Ramos (cell line): ENCODE results near the gene RUNX2.
"Not testable (repeated sequence)": the region's sequence is repeated elsewhere in the genome, so short reads cannot be mapped to it uniquely, and the experiment has no call there.

ENCODE experiments used
- in situ Hi-C: fragments of 300-500 bp; cut with MboI; formaldehyde crosslinking; loops from one replicate; pipeline ENCODE4 v1.14.3; 2022; ENCODE audit warnings: low sequenced_read_pairs; ENCODE audit not compliant: unreplicated experiment

RUNX2 gene

DNA sequence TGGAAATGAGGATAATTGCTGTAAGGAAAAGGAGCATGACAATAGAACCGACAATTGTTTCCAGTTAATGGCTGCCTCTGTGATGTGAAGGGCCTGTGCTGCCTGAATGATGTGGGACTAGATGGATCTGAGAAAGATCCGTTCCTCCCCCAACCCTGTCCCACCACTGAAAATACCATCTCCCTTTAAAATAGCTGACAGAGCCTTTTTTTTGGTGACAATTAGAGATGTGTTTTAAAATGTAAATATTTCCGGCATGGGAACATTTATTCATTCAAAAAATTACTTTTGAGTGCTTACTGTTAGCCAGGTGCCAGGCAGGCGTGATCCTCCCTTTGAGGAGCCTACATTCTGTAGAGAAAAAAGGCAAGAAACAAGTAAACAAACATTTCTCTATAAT lies 122.0 kb downstream of the RUNX2 start:
- in situ Hi-C loops, result no loop called here

DNA sequence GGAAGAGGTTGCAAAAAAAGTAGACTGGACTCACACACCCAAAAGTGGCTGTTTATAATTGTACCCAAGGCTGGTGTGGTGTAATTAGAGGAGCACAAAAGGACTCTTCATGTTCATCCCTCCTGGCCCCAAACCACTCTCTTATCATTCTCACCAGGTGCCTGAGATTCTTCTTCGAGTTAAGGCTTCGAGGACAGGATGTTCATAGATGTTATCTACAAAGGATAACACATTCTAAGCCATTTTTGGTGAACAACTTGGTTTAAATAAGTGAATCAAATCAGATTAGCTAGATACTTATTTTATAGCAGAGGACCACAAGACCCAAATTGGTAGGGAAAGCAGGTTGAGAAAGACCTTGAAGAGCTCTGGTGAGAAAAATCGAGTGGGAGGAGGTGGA lies 122.7 kb downstream of the RUNX2 start:
- in situ Hi-C loops, result no loop called here

DNA sequence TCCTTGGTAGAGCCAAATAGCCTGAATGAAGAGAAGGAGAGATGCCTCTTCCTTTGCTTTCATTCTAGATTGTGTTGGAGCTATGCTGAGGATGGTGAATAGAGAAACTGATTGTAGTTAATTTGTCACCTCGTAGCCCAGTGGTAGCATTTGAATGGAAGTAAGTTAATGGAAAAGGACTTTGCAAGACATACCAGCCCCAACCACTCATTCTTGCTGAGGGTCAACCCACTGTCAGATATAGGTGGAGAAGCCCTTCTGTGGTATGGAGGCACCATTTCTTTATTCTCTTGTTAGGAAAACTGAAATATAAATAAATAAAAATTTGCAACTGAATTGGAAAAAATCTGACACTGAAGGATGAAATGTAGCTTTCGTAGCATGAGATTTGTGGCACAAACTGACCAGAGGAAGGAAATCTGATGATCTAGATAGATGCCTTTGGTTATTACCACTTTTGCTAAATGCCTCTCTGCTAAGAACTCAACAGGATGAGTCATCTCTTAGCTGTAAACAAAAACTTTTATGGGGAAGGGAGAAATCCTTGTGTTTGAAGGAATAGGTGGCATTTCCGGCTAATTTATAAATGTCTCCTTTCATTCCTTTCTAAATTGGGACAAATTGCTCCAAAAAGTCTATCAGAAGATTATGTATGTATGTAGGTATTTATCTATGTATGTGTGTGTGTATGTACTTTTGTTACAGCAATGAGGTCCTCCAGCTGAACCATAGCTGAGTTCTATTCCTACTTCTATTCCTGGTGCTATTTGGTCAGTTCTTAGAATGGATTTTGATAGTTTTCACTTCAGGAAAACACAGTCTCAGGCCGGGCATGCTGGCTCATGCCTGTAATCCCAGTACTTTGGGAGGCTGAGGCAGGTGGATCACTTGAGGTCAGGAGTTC lies 126.1 kb downstream of the RUNX2 start:
- in situ Hi-C loops, result no loop called here

DNA sequence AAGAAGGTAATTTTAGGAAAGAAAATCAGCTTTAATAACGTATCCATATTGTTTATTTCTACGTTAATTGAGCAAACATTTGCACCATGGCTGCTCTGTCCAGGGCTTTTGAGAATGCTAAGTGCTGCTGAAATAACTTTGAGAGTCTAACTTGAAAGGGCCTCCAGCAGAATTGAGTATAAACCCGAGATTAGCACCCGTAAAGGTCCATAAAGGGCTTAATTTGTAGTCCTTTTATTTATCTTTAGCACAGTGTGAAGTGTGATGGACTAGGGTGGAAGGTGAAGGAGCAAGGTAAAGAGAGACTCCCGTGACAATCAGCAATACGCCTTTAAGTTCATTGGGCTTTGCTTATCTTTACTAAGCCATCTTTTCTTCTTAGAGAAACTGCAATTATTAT lies 127.3 kb downstream of the RUNX2 start:
- in situ Hi-C loops, result no loop called here

DNA sequence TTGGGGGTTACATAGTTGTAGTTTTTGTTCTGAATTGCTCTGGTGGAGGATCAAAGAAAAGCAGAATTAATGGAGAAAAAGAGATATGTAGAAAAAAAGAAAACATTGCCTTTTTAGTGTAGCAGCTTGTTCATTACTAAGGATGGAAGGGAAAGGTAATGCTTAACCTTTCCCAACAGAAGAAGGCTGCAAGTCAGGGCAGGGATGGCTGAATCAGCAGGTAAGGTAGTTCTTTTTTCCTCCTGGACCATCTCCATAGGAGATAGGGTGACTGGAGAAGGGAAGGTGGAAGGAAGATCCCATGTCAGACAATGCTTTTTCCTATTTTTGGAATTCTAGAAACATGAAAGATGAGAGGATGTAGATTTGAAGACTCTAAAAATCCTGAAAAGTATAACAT lies 129.0 kb downstream of the RUNX2 start:
- in situ Hi-C loops, result no loop called here

DNA sequence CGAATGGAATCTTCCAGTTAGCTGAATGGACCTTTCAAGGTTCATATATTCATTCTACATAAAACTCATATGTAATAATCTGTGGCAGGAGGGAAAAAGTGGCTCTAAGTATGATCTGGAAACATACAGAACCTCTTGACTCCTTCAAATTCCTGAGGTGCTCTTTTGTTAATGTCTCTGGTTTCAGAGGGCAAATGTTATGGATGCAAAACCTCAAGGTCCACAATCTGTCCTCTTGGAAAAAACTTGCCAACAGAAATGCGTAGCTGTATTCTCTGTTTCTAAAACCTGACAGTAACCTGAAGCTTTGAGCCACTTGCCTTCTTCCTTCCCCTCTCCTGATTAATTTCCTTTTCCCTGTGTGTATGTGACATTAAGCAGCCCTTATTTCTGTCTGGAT lies 130.5 kb downstream of the RUNX2 start:
- in situ Hi-C loops, result no loop called here

DNA sequence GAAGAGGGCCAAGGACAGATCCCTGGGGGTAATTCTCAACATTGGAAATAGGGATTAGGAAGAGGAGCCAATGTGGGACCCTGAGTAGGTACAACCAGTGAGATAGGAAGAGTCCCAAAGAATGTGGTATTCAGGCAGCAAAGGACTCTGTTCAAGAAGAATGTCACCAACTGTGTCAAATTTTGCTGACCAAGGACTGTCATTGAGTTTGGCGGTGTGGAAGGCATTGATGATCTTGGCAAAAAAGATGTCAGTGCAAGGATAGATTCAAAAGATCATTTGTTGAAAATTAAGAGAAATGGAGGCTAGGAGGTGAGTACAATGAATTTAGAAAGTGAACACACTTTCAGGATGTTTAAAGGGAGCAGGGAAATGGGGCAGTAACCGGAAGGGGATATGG lies 132.0 kb downstream of the RUNX2 start:
- in situ Hi-C loops, result no loop called here

DNA sequence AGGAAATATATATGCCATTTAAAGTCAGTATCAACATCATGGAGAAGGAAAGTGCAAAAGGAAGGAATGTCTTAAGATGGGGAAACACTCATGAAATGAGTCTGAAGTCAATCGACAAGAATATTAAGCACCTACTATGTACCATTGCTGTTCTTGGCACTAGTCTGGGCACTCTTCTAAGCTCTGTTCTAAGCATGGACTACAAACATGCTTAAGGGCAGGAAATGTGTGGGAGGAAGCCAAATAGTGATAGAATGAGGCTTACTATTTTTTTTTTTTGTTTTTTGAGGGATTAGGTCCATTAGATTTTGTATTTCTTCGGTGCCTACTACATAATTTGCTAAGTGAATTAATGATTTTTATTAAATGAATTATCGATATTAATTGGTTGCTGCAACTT lies 133.4 kb downstream of the RUNX2 start:
- in situ Hi-C loops, result no loop called here

DNA sequence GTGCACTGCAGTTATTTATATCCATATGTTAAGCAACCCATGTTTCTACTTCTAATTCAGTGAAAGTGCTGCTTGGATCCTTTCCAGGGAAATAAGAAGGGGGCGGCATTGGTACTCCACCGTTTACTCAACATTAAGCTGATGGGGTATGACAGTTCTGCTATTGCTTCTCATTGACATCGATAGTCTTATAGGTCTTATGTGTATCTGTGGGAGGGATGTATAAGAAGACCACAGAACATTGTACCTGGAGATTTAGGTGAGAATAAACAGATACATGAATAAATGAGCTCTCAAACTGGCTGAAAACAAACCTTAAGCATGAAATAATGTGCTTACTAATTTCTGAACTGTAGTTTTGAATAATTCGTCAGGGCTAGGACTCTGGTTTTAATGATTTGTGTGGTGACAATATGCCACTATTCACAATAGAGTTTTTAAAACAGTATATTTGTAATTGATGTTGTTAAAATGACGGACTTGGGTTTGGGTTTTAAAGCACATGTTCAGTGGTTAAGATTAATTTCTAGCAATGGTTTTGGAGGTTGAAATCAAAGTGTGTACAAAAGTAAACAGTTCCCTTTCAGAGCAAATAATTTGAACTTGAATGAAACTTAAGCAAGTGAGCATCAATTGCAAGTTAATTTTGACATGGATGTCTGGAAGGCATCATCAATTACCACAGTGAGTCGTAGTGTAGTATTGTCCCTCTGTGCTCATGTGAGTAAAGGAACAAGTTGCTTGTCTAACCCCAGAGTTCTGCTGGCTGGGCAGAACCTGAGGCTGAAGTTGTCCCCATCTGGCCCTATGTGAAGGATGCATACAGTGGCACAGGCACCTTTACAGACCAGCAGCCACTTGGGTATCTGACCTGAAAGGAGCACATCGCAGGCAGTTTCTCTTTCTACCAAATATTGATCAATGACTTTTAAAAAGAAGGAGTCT lies 134.3 kb downstream of the RUNX2 start:
- in situ Hi-C loops, result no loop called here

DNA sequence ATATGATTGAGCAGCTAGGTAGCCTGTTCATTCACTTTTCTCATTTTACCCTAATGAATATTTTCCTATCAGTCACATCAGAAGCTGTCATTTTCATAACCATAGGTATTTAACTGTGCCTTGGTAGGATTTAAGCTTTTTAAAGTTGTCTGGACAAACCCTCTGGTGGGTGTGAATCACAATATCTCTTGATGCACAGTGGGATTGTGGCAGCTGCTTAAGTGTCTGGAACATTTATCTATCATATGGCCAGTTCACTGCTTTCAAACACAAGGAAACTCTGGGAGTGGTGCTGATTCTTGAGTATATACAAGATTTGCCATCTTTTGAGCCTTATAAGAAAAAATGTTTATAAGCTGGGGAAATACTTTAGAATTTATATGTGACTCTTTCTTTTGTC lies 136.6 kb downstream of the RUNX2 start:
- in situ Hi-C loops, result no loop called here

DNA sequence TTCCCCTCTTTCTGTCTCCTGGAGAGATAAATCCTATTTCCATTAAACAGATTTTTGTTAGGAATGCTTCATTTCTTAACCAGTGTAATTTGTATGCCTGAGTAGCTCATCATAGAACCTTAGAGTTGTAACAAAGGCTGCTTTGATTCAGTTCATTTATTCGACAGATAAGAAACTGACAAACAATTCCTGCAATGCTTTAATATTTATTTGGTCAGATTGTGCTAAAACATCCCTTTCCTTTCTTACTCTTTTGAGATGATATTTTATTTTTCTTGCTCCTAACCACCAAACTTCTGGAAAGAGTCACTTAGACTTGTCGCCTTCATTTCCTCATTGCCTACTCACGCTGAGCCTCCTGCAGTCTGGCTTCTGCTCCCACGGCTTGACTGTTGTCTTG lies 138.6 kb downstream of the RUNX2 start:
- in situ Hi-C loops, result no loop called here

DNA sequence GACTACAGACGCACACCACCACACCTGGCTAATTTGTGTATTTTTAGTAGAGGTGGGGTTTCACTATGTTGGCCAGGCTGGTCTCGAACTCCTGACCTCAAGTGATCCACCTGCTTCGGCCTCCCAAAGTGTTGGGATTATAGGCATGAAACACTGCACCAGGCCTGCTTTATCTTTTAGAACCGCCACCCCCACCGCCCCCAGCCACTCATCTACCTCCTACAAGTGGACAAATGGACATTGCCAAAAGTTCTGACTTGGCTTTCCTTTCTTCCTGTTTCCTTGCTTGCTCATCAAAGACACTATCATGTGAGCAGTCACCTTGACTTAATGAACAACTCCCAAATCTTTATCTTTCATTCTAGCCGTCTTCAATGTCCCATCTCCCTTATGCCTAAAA lies 139.3 kb downstream of the RUNX2 start:
- in situ Hi-C loops, result not testable (repeated sequence)

DNA sequence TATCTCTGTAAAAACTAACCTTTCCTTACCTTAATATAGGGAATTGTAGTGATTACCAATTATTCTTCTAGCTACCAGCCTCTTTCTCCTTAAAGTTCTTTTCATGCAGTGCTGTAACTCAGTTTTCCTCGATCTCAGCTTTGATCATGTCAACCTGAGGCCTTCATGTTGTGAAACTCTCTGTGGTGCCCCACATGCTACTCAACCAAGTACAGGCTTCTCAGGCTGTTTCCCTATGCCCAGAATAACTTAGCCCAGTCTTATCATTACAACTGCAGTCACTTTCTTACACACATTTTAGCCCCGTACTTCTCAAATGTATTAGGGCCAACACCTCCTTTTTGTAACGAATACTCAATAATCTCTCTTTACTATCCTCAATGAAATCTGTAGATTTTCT lies 139.7 kb downstream of the RUNX2 start:
- in situ Hi-C loops, result no loop called here

DNA sequence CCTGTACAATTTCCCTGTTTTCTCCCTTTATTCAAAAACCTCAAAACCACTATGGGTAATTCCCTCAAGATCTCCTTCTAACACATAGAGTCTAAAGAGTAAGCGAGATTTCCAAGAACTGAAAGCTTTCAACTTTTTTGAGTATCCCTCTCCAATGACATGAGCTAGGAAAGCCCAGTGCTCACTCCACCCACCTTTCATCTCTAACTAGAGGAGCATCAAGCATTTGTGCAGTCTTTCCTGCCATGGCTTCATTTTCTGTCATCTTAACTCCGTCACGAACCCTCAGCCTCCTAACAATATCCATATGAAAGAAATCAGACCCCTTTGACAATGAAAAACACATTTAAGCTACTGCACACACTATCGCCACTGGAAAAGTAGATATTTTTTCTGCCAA lies 141.5 kb downstream of the RUNX2 start:
- in situ Hi-C loops, result no loop called here

DNA sequence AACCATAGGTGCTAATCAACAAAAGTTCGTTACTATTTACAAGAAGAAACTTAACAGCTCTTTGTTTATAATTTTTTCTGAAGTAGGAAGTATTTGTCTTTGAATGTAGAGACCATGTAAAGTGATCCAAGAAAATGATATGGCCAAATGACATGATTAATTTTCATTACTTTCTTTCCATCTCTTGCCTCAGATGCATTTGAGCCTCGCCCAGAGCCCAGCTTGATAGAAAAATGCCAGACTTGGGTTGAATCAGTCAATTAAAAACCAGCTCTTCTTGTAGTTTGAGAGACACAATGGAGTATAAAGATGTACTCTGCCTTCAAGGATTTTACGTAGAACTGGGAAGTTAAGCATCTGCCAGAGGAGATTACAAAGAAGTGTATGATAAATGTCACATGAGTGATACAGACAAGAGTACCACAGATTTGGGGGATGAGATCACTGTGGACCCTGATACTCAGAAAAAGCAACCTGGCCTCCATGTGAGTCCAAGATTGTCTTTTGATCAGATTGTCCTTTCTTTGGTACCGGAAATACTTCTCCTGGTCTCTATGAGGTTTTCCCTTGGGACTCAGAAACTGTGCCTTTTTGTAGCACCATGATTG lies 142.1 kb downstream of the RUNX2 start:
- in situ Hi-C loops, result no loop called here

DNA sequence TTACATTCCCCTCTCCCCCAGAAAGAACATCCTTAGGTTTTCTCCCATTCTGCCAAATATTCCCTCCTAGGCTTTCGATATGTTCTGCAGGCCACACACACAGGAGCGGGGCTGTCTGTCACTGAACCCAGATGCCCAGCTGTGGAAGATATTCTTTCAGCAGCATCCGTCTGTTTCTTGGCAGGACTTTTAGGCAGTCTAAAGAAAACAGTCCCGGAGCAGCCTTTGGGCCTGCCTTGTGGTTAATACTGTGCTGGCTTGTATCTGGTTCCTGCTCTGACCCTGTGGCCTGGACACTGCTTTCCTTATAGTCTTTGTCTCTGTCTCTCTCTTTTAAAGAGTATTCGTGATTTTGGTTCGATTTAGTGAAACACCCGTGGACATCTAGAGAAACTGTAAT lies 144.3 kb downstream of the RUNX2 start:
- in situ Hi-C loops, result no loop called here

DNA sequence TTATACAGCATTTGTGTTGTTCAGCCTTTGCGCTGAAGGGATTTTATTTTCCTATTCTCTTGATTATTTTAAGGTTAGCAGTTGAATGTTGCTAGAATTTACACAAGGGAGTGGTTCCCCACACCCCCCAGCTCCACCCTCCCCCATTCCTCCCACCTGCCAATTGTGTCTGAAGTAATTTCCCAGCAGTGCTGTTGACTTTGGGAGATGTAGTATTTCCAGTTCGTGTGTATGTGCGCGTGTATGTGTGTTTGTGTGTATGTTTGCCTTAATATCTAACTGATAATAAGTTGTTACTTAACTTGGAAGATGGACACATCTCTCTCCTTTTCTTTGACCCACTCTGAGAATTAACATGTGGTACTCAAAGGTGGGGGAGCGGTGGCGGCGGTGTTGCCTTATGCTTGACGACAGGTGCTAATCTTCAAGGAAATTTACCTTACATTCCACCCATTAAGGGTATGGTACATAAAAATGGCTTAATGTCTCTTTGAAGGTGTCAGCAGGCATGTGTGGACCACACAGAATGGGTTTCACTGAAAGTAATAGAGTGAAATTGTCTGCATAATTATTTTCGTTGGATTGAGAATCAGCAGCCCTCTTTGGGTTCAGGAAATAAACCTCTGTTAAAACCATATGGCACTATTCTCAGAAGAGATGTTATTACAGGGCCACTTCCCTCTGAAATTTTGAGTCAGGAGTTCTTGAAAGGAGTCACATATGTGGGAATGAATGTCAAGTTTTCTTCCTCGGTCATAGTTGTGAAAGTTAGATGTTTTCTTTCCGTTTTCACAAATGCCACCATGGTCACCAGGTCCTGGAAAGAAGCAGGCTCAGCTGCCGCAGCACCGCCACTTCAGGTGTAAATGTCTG lies 145.2 kb downstream of the RUNX2 start:
- in situ Hi-C loops, result no loop called here

DNA sequence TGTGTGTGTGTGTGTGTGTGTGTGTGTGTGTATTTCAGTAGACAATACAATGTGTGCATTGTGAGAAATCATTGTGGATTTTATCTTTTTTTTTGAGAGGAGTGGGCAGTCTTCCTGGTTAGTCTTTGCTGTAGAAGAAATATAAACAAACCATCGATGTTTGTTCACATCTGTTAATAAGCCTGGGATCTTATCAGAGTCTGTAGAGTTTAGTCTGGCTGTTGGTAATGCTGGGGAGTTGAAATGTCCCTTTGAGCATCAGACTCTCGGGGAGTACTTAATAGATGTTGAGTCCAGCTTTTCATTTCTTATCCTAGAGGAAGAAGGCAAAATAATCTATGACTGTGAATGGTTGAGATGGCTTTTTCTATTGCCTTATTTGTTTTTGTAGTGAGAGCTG lies 146.2 kb downstream of the RUNX2 start:
- in situ Hi-C loops, result no loop called here

DNA sequence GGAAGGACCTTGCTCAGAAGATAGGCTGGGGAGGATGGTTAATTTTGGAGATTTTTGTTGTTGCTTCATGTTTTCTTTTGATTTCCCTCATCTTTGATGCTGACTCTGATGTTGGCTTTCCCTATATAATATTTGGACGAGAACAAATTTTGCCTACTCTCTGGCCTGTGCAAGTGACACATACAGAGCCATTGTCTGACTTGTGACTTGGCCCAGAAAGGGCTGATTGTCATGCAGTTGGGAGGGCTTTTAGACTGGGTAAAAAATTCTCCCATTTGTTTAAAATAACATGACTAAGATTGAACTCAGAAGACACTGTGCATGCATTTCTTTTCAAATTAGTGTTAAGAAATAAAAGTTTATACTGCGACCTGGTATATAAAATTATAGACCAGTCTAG lies 148.2 kb downstream of the RUNX2 start:
- in situ Hi-C loops, result no loop called here

DNA sequence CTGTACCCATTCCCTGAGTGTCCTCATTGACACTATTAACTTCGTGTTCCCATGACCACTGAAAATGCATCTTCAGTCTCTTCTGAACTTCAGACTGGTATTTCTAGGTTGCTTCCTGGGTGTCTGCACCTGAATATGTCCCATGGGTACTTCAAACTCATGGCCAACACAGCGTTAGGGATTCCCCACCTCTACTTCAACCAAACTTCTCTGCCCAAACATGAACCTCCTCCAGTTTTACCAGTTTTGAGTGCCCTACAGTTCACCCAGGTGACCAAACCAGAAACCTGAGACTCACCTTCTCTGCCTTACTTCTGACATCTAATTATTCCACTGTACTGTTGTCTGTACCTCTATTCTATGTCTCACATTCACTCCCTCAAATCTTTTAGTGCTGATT lies 149.1 kb downstream of the RUNX2 start:
- in situ Hi-C loops, result no loop called here
